ENCODE measurements around the gene CEP20.

CEP20 gene

DNA sequence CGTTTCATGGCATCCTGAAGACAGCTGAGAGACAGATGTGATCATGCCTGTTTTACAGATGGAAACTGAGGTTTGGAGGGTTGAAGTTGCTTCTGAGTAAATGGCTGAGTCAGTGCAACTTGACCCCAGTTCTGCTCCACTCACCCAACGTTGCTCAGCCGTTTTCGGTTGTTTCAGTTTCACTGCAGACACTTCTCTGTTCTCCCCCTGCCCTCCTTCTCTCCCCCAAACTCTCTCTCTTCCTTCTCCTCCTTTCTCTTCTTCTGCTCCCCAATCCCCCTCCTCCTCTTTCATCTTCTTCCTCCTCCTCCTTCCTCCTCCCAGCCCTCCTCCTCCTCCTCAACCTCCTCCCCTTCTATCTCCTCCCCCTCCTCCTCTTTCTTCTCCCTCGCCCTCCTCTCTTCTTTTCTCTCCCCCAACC lies 9.4 kb upstream of the CEP20 start:
- DNase-seq (ENCODE audit: low read depth, low spot score): no peak

DNA sequence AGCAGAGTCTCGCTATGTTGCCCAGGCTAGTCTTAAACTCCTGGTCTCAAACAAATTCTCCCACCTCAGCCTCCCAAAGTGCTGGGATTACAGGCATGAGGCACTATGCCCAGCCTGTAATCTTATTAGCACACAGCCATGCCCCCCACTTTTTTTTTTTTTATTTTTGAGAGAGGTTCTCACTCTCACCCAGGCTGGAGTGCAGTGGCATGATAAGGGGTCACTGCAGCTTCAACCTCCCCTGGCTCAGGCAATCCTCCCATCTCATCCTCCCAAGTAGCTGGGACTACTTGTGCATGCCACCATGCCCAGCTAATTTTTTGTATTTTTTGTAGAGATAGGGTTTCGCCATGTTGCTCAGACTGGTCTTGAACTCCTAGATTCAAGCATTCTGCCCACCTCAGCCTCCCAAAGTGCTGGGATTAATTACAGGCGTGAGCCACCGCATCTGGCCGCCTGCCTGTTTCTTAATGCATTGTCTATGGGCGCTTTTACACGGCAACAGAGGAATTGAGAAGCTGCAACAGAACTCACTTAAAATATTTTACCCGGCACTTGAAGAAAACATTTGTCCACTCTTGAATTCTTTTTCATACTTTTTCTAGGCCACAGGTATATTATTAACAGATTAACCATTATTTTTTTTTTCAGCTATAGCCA lies 8.8 kb upstream of the CEP20 start:
- DNase-seq (ENCODE audit: low read depth, low spot score): no peak

DNA sequence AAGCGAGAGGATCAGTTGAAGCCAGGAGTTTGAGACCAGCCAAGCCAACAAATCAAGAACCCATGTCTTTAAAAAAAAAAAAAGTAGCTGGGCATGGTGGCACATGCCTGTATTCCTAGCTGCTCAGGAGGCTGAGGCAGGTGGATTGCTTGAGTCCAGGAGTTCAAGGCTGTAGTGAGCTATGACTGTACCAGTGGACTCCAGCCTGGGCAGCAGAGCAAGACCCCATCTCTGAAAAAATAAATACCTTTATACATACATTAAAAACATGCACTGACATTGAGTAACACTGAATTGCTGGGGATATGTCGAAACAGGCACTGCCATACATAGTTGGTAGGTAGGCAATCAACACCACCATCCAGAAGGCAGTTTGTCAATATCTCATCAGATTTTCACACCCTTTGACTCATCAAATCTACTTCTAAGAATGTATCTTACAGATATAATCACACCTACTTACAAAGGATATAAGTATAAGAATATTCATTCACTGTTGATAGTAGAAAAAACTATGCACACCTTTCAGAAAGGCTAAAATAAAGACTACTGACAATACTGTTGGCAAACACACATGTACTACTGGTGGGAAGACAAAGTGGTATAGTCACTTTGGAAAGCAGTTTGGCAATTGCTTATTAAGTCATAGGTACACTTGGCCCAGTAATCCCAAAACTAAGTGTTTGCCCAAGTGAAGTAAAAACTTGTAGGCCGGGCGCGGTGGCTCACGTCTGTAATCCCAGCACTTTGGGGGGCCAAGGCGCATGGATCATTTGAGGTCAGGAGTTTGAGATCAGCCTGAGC lies 6.4 kb upstream of the CEP20 start:
- no peak for DNase-seq (ENCODE audit: low read depth, low spot score)

DNA sequence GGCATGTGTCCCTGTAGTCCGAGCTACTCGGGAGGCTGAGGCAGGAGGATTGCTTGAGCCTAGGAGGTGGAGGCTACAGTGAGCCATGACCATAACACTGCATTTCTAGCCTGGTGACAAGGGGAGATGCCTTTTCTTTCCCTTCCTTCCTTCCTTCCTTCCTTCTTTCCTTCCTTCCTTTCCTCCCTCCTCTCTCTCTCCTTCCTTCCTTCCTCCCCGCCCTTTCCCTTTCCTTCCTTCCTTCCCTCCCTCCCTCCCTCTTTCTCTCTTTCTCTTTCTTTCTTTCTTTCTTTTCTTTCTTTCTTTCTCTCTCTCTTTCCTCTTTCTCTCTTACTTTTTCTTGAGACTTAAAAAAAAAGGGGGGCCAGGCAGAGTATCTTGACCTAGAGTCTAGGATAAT lies 3.1 kb upstream of the CEP20 start:
- DNase-seq (ENCODE audit: low read depth, low spot score): no peak

DNA sequence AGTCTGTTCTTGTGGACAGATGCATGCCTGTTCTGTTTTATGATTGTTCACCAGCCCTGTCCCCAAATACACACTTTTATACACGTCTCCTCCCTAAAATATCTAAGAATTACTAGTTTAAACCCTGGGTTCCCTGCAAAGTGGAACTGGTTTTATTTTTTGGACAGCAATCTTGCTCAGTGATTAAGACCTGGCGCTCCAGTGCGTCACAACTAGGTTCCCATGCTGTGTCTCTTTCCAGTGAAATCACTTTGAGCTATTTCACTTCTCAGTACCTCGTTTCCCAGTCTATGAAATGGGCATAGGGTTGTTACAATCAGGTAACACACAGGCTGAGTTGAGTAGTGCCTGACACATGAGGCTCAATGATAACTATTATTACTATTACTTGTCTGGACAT lies 1.1 kb downstream of the CEP20 start:
- DNase-seq (ENCODE audit: low read depth, low spot score): no peak

DNA sequence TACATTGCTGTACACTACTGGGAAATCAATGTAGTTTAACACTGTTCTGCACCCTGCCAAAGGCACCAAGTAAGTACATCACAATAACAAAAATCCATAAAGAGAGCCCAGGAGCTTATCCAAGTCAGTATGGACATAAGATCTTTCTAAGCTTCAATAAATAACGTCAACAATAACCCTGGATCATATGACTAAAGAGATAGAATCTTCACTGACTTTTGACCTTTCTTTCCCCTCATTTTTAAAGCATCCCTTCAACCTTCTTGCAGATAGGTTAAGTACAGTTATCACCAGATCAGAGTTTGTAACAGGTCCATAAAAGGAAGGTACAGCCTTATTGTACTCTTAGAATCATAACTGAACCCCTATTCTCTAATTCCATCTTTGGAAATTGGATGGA lies 2.3 kb downstream of the CEP20 start:
- no peak for DNase-seq (ENCODE audit: low read depth, low spot score)

DNA sequence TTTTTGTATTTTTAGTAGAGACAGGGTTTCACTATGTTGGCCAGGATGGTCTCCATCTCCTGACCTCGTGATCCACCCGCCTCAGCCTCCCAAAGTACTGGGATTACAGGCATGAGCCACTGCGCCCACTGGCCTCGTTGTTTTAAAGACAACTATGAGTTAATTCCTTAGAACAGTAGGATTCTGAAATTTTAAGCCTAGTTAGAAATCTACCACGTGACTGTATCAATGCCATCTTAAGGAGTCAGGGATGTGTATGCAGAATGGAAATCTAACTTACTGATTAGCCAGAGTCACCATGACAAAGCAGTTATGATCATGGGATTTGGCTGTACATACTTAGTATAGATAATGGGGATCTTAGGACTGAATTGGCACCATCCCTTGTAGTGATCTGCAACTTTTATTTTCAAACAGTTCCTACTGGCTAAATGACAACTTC lies 2.8 kb downstream of the CEP20 start:
- DNase-seq (ENCODE audit: low read depth, low spot score): no peak

DNA sequence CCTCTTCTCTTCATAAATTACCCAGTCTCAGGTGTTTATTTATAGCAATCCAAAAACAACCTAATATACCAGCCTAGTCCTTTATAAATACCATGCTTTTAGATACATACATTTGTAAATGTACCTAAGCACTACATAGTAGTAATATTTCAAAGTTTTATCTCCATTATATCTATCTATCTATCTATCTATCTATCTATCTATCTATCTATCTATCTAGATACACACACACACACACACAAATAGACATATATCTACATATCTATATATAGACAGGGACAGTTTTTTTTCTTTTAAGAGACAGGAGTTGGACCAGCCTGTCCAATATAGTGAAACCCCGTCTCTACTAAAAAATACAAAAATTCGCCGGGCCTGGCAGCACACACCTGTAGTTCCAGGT lies 5.8 kb downstream of the CEP20 start:
- no peak for DNase-seq (ENCODE audit: low read depth, low spot score)

DNA sequence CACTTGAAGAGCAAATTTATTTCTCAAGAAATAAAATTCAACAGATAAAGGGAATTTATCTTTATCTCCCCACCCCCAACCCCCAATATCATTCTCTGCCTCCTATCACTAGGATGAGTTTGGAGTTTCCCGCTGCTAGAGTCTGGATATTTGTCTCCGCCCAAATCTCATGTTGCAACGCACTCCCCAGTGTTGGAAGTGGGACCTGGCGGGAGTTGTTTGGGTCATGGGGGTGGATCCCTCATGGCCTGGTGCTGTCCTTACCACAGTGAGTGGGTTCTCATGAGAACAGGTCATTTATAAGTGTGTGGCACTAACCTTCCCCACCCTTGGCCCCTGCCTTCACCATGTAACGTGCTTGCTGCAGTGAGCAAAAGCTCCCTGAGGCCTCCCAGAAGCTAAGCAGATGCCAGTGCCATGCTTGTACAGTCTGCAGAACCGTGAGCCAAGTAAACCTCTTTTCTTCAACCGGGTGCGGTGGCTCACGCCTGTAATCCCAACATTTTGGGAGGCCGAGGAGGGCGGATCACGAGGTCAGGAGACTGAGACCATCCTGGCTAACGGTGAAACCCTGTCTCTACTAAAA lies 6.5 kb downstream of the CEP20 start:
- no peak for DNase-seq (ENCODE audit: low read depth, low spot score)

DNA sequence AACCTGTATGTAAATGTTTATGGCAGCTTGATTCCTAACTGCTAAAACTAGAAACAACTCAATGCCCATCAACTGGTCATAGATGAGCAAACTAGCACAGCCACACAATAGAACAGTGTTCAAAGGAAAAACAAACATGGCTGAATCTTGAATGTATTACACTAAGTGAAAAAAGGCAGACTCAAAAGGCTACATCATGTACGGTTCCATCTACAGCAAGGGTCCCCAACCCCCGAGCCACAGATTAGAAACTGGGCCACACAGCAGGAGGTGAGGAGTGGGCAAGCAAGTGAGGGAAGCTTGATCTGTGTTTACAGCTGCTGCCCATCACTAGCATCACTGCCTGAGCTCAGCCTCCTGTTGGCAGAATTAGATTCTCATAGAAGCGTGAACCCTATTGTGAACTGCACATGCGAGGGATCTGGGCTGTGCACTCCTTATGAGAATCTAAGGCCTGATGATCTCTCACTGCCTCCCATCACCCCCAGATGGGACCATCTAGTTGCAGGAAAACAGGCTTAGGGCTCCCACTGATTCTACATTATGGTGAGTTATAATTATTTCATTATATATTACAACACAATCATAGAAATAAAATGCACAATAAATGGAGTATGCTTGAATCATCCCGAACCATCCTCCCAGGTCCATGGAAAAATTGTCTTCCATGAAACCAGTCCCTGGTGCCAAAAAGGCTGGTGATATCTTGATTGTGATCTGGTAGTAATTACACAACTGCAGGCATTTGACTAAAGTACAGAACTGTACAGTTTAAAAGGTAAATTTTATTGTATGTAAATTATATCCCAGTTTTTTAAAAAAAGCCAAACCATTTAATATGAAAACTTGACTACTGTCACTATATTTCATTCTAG lies 7.7 kb downstream of the CEP20 start:
- DNase-seq (ENCODE audit: low read depth, low spot score): no peak

DNA sequence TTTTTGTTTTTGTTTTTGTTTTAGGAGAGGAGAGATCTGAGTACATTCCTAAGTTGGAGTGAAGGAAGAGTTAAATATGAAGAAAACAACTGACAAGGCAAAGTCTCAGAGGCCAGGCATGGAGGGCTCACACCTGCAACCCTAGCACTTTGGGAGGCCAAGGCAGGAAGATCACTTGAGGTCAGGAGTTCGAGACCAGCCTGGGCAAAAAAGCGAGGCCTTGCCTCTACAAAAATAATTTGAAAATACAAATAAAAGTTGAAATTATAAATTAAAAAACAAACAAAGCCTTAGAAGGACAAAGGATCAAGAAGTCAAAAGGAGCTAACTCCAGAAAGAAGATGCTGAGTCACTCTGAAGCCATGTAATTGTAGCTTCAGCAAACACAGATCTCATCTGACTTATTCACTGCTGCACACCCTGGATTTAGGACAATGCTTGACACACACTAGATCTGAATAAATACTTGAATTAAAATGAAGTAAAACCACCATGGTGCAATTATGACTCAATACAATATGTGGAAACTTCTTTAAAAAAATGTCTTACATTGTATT lies 9.1 kb downstream of the CEP20 start:
- no peak for DNase-seq (ENCODE audit: low read depth, low spot score)

DNA sequence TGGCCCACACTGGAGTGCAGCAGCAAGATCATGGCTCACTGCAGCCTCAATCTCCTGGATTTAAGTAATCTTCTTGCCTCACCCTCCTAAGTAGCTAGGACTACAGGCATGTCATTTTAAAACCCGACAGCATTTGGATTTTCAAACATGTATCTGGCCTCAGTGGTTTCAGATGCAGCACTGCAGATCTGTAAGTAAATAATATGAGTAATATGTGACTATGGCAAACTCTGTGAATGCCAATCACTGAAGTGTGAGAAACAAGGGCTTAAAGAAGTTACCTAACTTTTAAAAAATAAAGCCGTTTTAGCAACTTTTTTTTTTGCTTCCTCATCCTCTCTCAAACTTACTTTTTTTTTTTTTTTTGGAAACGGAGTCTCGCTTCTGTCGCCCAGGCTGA lies 11.9 kb downstream of the CEP20 start:
- no peak for DNase-seq (ENCODE audit: low read depth, low spot score)

DNA sequence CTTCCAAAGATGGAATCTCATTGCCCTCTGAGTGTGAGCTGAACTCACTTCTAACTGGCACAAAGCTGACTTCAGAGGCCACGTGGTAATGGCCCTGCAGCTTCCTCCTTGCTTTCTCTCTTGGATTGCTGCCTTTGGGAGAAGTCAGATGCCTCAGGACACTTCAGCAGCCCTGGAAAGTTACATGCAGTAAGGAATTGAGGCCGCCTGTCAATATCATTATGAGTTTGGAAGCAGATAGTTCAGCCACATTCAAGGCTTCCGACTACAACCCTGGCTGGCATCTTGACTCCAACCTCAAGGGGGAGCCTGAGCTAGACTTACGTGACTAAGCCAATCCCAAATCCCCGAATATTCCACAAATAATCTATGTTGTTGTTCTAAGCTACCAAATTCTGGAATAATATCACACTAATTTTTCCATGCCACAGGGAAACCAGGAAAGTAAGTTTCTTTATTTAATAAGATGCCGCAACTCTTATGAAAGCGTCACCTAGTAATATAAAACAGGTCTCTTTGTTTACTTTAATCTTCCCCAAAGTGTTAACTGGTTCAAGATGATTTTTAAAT lies 13.6 kb downstream of the CEP20 start:
- DNase-seq (ENCODE audit: low read depth, low spot score): no peak

DNA sequence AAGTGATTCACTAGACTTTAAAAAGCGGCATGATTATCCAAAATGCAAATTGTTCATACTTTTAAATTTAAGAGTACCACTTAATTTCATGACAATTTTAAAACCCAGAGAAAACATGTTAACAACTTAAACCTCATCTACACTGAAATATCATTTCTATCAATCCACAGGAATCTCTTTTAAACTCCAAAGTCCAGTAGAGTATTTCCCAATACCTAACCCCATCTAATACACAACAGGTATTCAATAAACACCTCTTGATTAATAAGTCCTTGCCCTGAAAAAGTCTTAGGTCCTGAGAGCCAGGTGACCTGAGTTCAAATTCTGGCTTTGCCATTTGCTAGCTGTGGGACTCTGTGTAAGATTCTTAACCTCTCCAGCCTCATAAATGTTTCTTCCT lies 14.7 kb downstream of the CEP20 start:
- DNase-seq (ENCODE audit: low read depth, low spot score): no peak

DNA sequence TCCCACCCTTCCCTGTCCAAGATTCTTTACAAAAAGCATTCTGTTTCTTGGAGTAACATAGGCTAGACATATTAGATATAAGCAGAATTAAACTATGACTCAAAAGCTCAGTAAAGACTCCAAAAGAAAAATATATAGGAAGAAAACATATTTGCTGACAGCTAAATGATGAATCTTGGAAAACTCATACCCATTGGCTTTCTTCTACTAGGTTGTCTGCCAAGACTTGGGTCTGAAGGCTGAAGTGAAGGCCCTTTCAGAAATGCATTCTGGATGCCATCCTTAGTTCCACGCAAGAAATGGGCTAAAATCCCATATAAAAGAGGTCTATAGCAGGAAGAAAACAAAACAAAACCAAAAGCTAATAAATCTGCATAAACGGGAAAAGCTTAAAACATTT lies 15.1 kb downstream of the CEP20 start:
- no peak for DNase-seq (ENCODE audit: low read depth, low spot score)

DNA sequence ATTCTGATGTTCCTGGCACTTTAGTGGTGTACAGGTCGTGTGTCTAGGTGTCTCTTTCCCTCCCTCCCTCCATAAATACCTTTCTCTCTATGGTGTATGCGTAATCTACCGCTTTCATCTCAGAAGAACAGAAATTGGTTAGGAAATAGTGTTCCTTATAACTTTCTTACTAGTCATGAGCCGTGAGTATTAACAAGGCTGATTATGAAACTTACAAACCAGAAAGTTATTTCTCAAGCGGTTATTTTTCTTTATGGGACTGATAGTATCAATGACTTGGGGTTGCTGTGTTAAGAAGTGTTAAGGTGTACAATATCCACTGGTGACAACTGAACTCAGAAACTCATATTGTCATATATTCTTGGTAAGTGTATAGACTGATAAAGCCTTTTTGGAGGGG lies 18.4 kb downstream of the CEP20 start:
- no peak for DNase-seq (ENCODE audit: low read depth, low spot score)

DNA sequence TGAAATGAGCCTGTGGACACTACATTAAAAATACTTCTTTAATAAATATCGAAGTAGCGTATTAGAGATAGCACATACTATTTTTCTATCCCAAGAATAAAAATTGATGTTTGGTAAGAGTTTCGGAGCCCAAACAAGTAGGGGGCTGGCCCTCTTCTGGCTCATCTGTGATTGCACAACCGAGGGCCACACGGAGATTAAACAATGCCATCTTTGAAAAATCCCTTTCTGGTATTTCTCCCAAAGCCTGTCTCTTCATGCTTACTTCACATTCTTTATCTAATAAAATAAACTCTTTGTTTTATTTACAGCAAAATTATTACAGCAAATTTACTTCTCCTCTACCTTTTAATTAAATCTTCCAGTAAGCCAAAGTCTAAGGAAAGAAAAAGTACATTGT lies 22.0 kb downstream of the CEP20 start:
- no peak for DNase-seq (ENCODE audit: low read depth, low spot score)

DNA sequence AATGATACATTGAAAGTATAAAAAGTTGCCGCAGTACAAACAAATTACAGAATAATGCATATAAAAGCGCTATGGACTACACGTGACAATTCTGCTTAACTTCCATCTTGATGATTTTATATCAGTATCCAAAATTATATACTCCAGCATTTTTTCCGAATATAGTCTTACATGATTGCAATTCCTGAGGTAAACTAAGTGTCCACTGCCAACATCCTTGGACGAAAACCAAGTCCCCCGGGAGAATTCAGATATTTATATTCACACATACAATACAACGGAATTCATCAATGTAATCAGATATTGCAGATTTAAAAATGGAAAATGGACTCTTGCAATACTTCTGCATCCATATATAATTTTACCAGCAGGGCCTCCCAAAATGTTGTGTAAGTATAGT lies 22.7 kb downstream of the CEP20 start:
- no peak for DNase-seq (ENCODE audit: low read depth, low spot score)

DNA sequence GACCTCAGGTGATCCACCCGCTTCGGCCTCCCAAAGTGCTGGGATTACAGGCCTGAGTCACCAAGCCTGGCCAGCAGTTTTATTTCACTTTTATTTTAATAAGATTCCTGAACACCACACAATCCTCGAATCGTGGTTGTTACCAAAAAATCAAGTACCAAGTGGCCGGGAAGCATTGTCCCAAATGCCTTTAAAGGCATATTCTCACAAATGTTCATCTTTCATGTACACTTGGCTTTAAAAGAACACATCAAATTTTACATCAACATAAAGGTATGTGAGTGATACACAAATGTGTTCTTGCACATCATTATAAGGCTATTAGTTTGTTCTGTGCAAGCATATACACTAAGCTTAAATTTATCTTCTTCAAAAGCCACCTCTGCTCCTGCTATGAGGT lies 23.5 kb downstream of the CEP20 start:
- DNase-seq (ENCODE audit: low read depth, low spot score): no peak

DNA sequence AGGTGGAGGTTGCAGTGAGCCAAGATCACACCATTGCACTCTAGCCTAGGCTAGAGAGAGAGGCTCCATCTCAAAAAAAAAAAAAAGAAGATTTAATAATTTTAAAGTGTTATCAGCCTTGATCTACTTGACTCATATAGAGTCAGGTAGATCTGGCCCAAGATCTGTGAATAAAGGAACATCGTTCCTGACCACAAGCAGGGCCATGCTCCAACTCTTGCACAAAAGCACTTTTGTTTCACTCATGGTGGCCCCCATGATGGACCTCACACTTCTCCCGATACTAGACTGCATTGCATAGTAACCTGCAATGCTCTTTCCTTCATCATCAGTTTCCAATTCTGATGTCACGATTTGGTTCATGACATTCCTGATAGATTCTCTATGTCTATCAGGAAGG lies 26.4 kb downstream of the CEP20 start:
- DNase-seq (ENCODE audit: low read depth, low spot score): no peak

DNA sequence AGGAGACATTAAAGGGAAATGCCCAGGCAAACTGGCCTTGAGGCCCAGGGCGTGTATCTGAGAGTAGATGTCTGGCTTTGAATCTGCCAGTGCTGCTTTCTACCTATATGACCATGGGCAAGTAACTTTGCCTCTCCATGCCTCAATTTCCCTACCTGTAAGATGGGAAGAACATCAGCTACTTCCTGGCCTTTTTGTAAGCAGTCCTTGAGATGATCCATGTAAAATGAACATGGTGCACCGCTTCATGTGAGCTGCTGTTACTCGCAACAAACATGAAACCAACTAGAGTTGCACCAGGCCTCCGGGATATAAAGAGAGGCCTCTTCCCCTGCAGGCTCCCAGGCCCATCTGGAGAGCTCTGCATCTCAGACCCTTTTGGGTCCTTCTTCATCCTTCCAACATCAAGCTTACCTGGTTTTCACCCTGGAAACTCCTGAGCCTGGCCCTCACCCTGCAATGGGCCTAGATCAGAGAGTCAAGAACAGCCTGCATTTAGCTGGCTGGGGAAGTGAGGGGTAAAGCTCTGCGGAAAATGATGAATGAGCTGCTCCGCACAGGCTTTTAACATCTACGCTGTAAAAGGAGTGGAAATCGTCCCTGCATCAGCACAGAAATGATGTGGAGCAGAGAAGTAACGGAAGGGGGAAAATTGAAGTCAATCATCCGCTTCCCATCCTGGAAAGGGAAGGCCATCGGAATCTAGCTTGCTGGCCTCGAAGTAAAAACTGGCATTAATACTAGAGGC lies 29.3 kb downstream of the CEP20 start:
- DNase-seq (ENCODE audit: low read depth, low spot score): no peak

Data from iPS DF 19.7 (cell line).